GM12865 (cell line): ENCODE results near the gene SLC47A1.

Experiments
- DNase-seq: peaks from one replicate; pipeline ENCODE4 v3.0.0; 2010; ENCODE audit warnings: low read depth
- H3K4me3 ChIP-seq: 2 replicates; pipeline ENCODE4 v1.5.1; 2011; ENCODE audit warnings: mild to moderate bottlenecking, low read depth, low read length, control low read depth
- TF ChIP-seq, protein P1 (sequence below): IDR thresholded peaks from 2 replicates; pipeline ENCODE4 v1.5.1; 2011; ENCODE audit warnings: low read length, control low read depth, low read depth, inconsistent platforms; ENCODE audit not compliant: insufficient read depth; ENCODE audit errors: missing control alignments

SLC47A1 gene

DNA sequence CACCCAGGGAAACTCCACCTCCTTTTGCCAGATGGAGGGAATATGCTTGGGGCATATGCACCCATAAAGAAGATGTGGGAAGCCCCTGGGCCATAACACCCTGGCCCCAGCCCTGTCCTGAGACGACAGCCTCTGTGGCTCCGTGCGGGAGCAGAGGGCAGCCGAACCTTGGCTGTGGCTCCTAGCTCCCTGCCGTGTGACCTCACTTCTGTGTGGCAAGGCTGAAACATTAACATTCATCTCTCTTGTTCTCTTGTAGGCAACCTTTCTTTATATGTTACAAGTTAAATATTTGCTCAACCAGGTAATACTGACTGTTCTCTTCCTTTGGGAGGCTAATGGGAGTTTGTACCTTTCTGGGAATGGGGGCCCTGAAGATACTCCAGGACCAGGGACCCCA lies 17.5 kb downstream of the SLC47A1 start:
- DNase-seq: no peak
- TF ChIP-seq, protein P1, sequence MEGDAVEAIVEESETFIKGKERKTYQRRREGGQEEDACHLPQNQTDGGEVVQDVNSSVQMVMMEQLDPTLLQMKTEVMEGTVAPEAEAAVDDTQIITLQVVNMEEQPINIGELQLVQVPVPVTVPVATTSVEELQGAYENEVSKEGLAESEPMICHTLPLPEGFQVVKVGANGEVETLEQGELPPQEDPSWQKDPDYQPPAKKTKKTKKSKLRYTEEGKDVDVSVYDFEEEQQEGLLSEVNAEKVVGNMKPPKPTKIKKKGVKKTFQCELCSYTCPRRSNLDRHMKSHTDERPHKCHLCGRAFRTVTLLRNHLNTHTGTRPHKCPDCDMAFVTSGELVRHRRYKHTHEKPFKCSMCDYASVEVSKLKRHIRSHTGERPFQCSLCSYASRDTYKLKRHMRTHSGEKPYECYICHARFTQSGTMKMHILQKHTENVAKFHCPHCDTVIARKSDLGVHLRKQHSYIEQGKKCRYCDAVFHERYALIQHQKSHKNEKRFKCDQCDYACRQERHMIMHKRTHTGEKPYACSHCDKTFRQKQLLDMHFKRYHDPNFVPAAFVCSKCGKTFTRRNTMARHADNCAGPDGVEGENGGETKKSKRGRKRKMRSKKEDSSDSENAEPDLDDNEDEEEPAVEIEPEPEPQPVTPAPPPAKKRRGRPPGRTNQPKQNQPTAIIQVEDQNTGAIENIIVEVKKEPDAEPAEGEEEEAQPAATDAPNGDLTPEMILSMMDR: no peak
- no peak overlapping the region for H3K4me3 ChIP-seq

DNA sequence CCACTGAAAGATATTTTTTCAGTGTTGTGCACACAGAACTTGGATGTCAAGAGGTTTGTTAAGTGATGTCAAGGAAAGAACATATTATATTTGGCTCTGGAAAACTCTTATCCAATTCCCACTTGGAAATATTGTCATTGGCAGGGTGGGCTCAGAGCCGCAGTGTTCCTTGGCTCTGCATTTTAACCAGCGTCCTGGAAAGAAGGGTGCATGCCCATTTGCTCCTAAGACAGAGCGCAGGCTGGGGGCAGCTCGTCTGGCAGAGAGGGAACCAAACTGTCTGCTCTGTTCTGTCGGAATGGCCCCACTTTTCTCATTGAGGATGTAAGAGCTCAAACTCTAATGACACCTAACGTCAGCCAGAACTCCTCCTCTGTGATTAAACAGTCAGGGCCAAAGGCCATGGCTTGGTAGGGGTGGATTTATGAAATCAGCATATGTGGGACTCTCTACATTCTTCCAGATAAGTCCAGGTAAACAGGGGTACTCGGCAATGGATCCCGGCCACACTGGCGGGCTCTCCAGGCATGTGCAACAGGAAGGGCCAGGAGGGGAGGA lies 18.0 kb downstream of the SLC47A1 start:
- no peak for DNase-seq
- TF ChIP-seq, protein P1: no peak
- H3K4me3 ChIP-seq: no peak overlapping the region

DNA sequence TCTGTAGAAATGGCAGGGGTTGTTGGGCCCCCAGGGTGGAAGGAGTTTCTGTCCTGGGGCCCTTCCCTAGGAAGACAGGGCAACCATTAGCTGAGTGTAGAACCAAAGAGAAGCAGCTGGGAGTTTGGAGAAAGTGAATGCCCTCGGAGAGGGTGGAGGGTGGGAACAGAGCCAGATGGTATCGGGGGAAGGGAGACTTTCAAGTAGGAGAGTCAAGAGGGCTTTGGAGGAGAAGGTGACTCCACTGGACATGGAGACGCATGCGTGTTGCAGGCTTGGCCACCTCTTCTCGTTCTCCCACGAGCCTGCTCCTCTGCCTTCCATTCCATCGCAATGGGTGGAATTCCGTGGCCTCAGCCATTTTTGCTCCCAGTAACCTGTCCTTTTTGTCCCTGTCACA lies 19.4 kb downstream of the SLC47A1 start:
- no peak overlapping the region for H3K4me3 ChIP-seq
- no peak for DNase-seq
- TF ChIP-seq, protein P1: no peak

DNA sequence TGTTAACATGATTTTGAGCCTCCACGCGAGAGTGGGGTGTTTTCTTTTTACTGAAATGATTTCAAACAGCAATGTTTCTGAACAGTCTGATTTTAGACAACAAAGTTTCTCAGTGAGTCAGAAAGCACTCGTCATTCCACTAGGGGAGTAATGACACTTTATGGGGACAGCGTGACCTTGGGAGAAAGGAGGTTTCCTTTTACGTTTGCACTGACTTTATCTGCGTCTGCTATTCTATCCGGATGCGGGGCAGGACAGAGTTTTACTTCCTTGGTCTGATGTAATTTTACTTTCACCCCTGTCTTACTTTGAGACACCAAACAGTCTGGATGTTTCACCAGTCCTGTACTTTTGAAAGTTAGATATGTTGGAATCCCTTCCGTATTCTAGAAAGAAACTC lies 20.7 kb downstream of the SLC47A1 start:
- TF ChIP-seq, protein P1: no peak

DNA sequence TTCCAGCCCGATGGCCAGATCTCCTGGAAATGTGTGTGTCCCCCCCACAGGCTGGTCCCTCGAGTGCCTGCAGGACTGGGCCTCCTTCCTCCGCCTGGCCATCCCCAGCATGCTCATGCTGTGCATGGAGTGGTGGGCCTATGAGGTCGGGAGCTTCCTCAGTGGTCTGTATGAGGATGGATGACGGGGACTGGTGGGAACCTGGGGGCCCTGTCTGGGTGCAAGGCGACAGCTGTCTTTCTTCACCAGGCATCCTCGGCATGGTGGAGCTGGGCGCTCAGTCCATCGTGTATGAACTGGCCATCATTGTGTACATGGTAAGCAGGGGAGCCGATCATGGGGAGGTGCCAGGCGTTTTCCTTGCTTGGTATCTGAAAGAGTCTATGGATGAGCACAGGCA lies 22.1 kb downstream of the SLC47A1 start:
- no peak for DNase-seq
- TF ChIP-seq, protein P1: no peak
- H3K4me3 ChIP-seq: no peak overlapping the region

More for the DNA sequence above, 20.7 kb downstream of the SLC47A1 start:
- no peak overlapping the region for H3K4me3 ChIP-seq
- no peak for DNase-seq

DNA sequence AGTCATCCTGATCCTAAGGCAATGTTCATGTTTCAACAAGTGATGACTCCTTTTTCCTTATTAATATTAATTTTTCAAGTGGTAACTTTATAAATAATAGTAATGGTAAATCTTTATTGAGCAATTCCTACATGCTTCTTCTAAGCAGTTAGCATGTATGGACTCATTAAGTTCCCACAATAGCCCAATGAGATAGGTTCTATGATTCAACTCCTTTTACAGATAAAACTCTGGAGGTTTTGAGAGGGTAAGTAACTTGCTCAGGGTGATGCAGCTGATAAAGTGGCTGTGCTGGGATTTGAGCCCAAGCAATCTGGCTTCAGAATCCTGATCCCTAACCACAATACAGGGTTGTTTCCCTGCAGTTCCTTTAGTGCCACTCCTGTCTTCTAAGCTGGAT lies 25.3 kb downstream of the SLC47A1 start:
- no peak overlapping the region for H3K4me3 ChIP-seq
- no peak for DNase-seq
- TF ChIP-seq, protein P1: no peak

DNA sequence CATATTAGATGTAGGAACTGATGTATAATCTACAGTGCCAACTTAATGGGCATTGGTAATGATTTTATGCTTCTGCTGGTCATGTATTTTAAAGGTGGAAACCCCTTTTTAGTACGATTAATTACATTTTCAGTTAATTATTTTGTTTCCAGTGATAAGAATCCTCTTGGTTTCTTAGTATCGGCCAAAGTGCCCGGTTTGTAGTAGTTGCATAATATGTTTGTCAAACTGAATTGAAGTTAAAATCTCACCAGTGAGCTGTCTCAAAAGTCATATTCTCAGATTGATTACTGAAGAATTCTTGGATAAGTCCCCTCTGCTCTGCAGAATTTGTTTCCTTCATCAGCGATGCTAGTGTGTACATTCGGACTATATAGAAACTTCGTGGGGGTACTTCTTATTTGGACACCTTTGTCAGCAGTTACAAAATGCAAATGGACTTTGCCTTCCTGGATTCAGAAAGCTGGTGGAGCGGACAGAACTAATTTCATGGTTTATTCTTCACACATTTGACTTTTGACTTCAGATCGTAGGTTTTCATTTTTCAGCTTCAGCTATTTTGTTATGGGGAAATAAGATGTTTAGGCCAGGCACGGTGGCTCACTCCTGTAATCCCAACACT lies 28.2 kb downstream of the SLC47A1 start:
- no peak for DNase-seq
- TF ChIP-seq, protein P1: no peak
- no peak overlapping the region for H3K4me3 ChIP-seq
